Stimulated activated CD8-positive, alpha-beta memory T cell treated with anti-CD3 and anti-CD28 coated beads, Interleukin-4, amount 100 ng/mL, for 24 hours (primary cell): ENCODE measurements around the gene SORCS1.

Experiments
- DNase-seq: peaks from one replicate; pipeline ENCODE4 v3.0.0-alpha.2; 2020; ENCODE audit warnings: low read depth

The SORCS1 gene

DNA sequence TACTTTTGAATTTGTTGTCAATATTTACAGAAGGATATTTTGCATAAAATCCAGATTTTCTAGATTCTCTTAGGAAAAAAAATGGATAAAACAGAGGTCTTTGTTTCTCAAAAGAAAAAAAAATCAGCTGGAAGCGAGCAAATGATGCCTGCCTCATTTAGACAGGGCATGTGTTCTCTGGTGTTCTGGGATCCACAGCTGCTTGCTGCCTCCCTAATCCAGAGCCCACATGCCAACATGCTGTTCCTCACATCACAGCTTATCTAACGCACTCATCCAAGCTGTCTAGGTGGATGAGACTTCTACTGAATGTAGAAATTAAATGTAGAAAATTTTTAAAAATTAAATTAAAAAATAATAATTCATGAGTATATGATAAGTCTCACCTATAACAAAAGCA lies 630.1 kb downstream of the SORCS1 start:
- DNase-seq = no peak

DNA sequence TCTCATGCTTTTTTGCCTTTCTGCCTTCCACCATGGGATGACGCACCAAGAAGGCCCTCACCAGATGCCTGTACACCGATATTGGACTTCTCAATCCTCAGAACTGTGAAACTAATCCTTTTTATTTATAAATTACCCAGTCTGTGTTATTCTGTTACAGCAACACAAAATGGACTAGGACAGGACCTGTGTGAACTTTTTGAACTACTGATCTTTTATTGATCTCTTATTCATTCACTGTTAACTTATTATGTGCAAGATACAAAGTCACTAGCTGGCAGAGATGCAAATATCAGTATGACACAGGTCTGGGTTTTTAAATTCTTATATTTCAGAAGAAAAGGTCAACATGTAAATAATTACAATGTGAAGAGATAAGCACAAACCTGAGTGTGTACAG lies 635.8 kb downstream of the SORCS1 start:
- no peak for DNase-seq

DNA sequence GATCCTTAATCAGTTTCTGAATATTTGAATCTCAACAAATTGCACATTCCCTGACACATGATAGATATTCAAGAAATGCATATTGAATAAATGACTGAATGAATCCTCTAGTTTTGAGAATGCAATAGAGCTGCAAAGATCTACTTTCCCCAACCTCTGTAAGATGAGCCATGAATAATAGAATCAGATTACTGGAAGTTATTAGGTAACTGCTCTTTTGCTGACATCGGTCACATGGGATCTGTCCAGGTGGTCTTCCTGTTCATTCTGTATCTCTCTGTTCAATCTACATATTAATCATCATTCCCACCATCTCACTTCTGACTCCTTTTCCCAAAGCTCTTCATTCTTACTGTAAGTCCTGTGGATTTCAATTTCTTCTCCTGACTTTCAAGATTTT lies 638.7 kb downstream of the SORCS1 start:
- DNase-seq = no peak
